HG03066 (cell line): ENCODE results near the gene MACROD1.

Source experiments
- ATAC-seq: cut with Tn5 transposase; IDR thresholded peaks from one replicate; pipeline ENCODE4 v1.9.1; 2021; ENCODE audit warnings: low read depth; ENCODE audit not compliant: unreplicated experiment

MACROD1 gene

DNA sequence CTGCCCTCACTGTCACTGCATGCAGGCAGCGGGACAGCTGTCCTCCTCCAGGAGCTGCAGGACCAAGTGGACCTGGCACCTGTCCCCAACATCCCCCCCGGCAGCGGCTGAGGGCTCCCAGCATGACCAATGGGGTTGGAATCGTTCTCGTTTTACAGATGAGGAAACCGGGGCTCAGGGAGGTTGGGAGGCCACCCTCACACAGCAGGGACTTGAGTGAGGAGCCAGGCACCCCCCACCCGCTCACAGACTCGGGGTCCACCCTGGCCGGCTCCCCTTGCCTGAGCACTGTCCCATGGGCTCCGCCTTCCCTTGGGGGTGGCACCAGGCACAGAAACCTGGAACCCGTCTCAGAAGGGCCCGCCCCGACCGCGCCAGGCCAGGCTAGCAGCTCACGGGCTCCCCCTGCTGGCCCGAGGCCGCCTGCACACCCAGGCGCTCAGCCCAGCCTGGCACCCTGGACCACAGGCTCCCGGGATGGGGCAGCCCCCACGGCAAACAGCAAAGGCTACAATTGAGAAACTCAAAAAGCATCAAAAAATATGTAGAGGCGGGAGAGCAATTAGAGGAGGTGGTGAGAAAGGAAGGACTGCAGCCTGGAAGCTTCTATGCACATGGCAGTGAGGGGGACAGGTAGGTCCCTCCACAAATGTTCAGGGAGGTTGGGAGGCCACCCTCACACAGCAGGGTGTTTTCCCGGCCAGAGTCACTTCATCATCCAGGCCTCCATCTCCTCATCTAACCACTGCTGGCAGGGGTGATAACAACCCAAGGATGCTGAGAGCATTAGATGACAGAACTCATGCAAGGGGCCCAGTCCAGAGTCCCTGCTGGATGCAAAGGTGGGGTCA, 12.8 kb downstream of the MACROD1 start:
- ATAC-seq: peak; percentile 75

- no peak for ATAC-seq
These were observed 14.6 kb downstream of the MACROD1 start for GRCh38 chr11:64151337-64151736.

GRCh38 chr11:64150481-64151239, 15.3 kb downstream of the MACROD1 start:
- ATAC-seq: no peak

- no peak for ATAC-seq
These were observed 15.9 kb downstream of the MACROD1 start for GRCh38 chr11:64150051-64150450.

GRCh38 chr11:64148917-64149617, 16.8 kb downstream of the MACROD1 start:
- ATAC-seq: no peak

GRCh38 chr11:64148226-64148916, 17.5 kb downstream of the MACROD1 start:
- no peak for ATAC-seq

DNA sequence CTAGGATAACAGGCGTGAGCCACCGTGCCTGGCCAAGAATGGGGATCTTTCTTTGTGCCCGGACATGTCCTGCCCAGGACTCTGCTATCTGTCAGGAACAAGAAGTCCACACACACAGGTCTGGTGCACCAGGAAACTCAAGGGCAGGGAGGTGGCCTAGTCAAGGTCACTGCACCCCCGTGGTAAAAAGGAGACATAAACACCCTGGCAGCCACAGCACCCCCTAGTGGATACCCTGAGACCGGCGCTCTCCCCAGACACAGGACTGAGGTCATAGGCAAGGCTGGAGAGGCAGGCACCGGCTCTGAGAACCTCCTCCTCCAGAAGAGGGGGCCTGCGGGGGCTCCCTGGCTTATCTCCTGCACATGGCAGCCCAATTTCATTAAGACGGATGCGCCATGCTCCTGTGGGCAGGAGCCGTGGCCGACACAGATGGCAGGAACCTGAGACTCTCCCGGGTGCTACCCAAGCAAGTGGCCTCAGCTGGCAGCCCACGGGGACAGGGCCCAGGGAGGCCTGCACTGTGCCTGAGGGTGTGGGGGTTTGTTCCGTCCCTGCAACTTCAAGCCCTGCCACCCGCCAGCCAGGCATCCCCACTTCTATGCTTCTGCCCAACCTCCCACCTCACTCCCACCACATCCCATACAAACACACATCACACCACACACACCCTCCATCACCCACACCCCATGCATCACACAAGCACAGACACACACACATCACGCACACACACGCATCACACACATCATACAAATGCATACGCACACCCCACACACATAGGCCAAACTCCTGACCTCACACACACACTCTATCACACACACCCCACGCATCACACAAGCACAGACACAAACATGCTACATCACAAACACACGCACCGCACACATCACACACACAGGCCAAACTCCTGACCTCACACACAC, 19.6 kb downstream of the MACROD1 start:
- no peak for ATAC-seq

DNA sequence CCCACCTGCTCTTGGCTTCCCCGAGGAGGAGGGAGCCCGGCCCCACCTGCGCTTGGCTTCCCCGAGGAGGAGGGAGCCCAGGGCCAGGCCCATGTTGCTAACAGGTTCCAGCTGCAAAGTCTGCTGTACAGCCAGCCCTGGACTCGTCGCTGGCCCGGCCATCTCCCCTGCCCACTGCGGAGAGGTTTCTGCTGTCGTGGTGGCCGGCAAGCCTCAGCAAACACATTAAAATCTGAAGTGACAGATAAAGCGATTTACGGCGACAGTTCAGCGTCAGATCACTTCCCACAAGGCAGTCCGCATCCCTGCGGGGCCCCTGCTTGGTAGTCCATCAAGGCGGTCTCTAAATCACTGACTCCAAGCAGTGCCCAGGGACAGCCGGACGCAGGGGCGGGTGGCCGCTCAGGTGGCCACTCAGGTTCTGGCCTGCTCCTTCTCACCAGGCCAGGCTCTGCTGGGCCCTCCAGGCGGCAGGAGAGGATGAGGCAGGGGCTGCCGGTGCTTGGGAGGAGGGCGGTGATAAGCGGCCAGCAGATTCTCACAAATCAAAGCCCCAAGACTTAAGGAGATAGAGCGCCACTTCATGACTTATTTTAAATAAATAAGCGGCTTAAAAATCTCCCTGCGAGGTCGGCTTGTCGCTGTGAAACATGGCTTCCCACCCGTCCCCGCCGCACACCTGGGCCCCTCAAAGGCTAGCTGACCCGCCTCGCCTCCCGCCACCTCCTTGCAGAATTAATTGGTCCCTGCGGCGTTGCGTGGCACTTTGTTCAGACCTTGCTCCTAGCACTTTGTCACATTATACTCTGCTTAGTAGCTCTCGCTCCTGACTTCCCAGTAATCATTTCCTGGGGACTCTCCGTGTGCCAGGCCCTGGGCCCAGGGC, 21.1 kb downstream of the MACROD1 start:
- no peak for ATAC-seq

DNA sequence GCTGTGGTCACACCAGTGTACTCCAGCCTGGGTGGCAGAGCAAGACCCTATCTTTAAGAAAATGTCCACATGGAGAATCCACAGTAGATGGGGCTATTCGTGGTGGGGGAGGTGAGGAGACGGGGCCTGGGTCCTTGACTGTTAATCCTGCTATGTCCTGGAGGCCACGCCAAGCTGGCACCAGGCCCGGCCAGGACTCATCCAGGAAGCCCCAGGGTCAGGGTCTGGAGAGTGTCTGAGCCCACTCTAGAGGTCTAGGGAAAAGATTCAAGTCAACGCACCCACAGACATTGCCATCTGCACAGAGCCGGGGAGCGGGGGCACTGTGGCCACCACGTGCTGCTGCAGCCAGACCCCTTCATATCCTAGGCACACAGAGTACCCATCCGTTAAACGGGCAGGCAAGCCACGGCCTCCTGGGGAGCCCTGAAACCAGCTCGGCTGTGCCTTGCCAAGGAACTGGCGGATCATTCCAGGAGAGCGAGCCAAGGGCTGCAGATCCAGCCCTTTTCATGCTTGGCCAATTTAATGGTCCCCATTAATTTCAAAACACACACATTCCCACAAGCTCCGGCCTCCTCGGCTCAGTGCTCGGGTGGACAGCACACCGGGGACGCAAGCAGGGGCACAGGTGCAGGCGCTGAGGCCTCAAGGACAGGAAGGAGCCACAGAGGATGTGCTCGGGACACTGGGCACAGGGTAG, 24.7 kb downstream of the MACROD1 start:
- no peak for ATAC-seq

DNA sequence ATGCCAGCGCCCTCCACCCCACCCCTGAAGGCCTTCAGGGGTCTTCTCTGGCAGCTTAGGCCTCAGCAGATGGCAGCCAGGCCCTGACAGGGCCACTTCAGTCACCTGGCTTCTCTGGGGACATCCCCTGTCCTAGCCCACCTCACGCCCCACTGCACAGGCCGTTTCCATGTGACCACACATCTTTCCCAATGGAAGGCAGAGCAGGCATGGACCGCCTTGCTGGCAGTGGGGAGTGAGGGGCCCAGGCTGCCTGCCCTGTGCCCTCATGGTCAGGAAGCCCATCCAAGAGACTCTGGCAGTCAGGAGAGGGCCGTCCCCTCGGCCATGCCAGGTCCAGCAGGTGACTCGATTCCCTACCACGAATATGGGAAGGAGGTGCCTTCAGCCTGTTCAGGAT, 25.8 kb downstream of the MACROD1 start:
- no peak for ATAC-seq

DNA sequence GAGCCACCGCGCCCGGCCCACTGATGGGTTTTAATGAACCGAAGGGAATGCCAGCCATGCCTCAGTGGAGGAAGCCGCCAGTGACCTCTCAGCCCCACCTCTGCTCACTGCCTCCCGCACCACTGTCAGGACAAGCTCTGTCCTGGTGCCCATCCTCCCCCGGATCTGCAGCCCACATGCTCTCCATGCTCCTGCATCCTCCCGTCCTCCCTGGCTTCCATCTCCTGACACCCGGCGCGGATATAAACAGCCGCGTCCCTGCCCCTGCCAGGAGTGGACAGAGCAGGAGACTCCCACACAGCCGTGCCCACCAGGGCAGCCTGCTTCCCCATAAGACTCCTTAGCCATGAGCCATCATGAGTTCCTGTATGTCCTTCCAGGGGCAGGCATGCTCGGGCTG, 26.9 kb downstream of the MACROD1 start:
- no peak for ATAC-seq

DNA sequence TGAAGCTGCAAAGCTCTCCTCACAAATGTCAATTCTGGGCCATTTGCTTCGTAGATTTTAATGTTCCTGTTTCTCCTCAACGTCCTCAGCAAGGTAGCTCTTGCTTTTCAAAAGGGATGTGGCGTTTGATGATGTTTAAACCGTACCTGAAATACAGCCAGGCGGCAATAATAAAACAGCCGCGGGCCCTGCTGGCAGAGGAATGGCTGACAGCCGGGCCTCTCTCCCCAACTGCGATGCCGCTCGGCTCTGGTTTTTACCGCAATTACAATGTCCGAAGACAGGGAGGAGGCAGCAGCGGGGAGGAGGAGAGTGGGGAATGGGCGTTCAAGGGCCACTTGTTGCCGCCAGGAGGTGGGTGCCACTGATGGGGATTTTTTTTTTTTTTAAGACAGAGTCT, 27.5 kb downstream of the MACROD1 start:
- no peak for ATAC-seq

GRCh38 chr11:64136765-64137441, 29.0 kb downstream of the MACROD1 start:
- ATAC-seq: no peak

GRCh38 chr11:64135711-64136110, 30.2 kb downstream of the MACROD1 start:
- no peak for ATAC-seq

DNA sequence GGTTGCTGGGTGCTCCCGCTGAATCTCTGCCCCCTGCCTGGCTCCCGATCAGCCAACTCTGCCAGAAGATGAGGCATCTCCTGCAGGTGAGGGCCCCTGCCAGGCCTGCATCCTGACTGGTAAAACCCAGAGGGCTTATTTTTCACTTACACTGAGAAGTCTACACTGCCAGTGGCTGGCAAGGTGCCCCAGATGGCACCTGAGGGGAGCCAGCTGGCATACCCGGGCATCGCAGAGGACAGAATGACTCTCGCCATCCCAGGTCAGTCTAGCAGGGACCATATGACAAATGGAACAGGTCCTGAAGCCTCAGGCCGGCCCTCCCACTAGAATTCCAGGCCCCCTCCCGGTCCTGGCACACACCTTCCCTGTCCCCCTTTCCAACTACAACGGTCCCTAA, 30.9 kb downstream of the MACROD1 start:
- no peak for ATAC-seq

DNA sequence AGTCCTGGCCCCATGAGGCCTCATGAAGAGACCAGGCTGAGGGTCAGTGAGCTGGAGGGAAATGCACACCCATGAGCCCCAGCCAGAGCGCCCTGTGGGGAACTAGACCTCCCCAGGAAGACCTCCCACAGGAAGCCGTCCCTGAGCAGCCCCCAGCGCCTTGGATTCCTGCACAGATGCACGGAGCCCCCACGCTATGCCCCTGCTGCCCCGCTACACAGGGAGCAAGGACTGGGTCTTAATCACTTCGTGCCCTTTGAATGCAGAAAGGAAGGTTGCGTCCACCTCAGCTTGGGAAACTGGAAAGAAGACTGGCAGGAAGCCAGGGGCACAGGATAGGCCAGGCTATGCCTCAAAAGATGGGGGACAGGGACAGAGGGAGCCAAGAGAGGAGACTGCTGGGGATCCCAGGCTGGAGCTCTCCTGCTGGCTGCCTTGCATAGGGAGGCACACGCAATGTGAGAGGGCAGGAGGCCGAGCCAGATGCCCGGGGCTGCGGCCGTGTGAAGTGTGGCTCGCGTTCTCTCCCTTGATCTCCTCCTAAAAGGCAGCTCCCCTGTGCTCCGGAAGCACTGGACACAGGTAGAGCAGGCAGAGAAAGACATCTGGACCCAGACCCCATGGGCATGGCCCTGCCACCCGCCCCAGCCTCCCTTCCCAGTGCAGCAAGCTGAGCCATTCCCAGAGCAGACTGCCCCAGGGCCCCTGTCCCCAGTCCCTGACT, 32.8 kb downstream of the MACROD1 start:
- no peak for ATAC-seq

GRCh38 chr11:64132191-64132771, 33.6 kb downstream of the MACROD1 start:
- ATAC-seq: no peak
